OCI-LY3 (cell line): ENCODE results near the gene IRGC.
"Not testable (repeated sequence)": the region's sequence is repeated elsewhere in the genome, so short reads cannot be mapped to it uniquely, and the experiment has no call there.

Experiments
- H2AFZ ChIP-seq: fragments of 200-600, 300-600 bp; shearing (Covaris generic); 2 replicates; pipeline ENCODE4 v1.6.0; 2014; ENCODE audit warnings: antibody characterized with exemption, low read depth, low read length
- H3K27ac ChIP-seq: fragments of 200-600, 300-600 bp; sonication (generic); 2 replicates; pipeline ENCODE4 v1.5.1; 2014; ENCODE audit warnings: mild to moderate bottlenecking, low read length, moderate library complexity, mixed read lengths
- H3K27me3 ChIP-seq: fragments of 200-600, 300-600 bp; sonication (generic); 2 replicates; pipeline ENCODE4 v1.6.1; 2014; ENCODE audit warnings: low read depth, low read length, mixed read lengths
- H3K36me3 ChIP-seq: fragments of 200-600, 300-600 bp; sonication (generic); replicated peaks from 2 replicates; pipeline ENCODE3; 2014; ENCODE audit warnings: low read depth, low read length, mixed read lengths
- H3K4me1 ChIP-seq: fragments of 300-600, 200-600 bp; sonication (generic); 2 replicates; pipeline ENCODE4 v1.6.1; 2014; ENCODE audit warnings: low read length, mixed read lengths
- H3K4me2 ChIP-seq: fragments of 200-600, 300-600 bp; sonication (generic); 2 replicates; pipeline ENCODE4 v1.6.1; 2014; ENCODE audit warnings: low read length, mixed read lengths
- H3K4me3 ChIP-seq: fragments of 300-600, 200-600 bp; sonication (generic); 2 replicates; pipeline ENCODE4 v1.5.1; 2014; ENCODE audit warnings: antibody characterized with exemption, mild to moderate bottlenecking, low read length, moderate library complexity
- H3K79me2 ChIP-seq: fragments of 300-600, 200-600 bp; shearing (Covaris generic); 2 replicates; pipeline ENCODE4 v1.6.1; 2014; ENCODE audit warnings: mild to moderate bottlenecking, low read length, mixed read lengths
- H3K9ac ChIP-seq: fragments of 300-600, 200-600 bp; shearing (Covaris generic); 2 replicates; pipeline ENCODE4 v1.6.0; 2014; ENCODE audit warnings: mild to moderate bottlenecking, low read length, moderate library complexity
- H3K9me3 ChIP-seq: fragments of 200-600, 300-600 bp; shearing (Covaris generic); 2 replicates; pipeline ENCODE4 v1.6.1; 2014; ENCODE audit warnings: low read length, mixed read lengths; ENCODE audit not compliant: insufficient read depth
- H4K20me1 ChIP-seq: fragments of 200-600, 300-600 bp; sonication (generic); 2 replicates; pipeline ENCODE4 v1.6.1; 2016; ENCODE audit warnings: low read length, mixed read lengths; ENCODE audit not compliant: insufficient read depth
- EZH2phosphoT487 ChIP-seq: fragments of 200-600 bp; shearing (Covaris generic); IDR thresholded peaks from 2 replicates; pipeline ENCODE4 v1.6.1; 2018; ENCODE audit warnings: antibody characterized with exemption, mixed run types, low read depth
- TF ChIP-seq, protein P1 (sequence below): fragments of 200-600, 300-600 bp; sonication (generic); IDR thresholded peaks from 2 replicates; pipeline ENCODE4 v1.5.1; 2014; ENCODE audit warnings: antibody characterized with exemption, low read length, low read depth

IRGC gene

DNA sequence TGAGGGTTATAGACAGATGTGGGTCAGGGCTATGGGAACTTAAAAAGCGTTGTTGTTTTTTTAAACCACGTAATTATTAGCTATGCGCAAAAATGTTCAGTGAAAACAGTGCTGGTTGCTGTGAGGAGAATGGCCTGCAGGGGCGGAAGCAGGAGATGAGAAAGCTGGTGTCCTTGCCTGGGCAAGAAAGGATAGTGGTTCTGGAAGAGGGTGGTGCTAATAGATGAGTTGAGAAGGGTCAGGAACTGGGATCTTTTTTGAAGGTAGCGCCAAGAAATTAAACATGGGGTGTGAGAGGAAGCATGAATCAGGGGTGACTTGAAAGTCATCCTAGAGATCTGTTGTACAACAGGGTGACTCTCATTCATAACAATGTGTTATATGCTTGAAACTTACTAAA lies 43.6 kb downstream of the IRGC start:
- Histone ChIP-seq H3K27me3 (no peaks in the 10 kb centered on the region), H4K20me1 (no peaks in the 10 kb centered on the region), H3K9me3 (no peaks in the 10 kb centered on the region), H3K9ac (peak overlapping the region; percentile 32; the same call in 1 of the 2 replicates), H3K79me2 (peaks cover 15% of the 10 kb centered on the region), H2AFZ (no peak overlapping the region; the same call in 1 of the 2 replicates), H3K36me3 (peaks cover 26% of the 10 kb centered on the region), H3K4me3 (no peak overlapping the region), H3K27ac (peak overlapping the region; percentile 50), H3K4me2 (peak overlapping the region; percentile 25), H3K4me1 (peaks cover 58% of the 10 kb centered on the region)
- TF ChIP-seq, protein P1, sequence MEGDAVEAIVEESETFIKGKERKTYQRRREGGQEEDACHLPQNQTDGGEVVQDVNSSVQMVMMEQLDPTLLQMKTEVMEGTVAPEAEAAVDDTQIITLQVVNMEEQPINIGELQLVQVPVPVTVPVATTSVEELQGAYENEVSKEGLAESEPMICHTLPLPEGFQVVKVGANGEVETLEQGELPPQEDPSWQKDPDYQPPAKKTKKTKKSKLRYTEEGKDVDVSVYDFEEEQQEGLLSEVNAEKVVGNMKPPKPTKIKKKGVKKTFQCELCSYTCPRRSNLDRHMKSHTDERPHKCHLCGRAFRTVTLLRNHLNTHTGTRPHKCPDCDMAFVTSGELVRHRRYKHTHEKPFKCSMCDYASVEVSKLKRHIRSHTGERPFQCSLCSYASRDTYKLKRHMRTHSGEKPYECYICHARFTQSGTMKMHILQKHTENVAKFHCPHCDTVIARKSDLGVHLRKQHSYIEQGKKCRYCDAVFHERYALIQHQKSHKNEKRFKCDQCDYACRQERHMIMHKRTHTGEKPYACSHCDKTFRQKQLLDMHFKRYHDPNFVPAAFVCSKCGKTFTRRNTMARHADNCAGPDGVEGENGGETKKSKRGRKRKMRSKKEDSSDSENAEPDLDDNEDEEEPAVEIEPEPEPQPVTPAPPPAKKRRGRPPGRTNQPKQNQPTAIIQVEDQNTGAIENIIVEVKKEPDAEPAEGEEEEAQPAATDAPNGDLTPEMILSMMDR, result peak; percentile 44
- TF ChIP-seq EZH2phosphoT487, result no peak

DNA sequence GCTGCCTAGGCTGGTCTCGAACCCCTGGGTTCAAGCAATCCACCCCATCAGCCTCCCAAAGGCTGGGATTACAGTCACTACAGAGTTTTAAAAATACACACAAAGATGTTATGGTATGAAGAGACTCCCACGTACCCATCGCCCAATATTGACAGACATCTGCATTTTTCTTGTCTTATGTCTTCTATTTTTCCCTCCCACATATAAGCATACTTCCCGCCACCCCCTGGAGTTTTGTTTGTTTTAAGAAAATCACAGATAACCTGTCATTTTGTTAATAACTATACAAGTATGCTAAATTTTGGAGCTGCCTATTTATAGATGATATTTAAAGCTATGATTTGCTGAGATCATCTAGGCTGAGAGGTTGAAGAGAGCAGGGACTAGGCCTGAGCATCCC lies 45.1 kb downstream of the IRGC start:
- Histone ChIP-seq H3K9me3 (no peaks in the 10 kb centered on the region), H2AFZ (no peak overlapping the region), H3K36me3 (peaks cover 33% of the 10 kb centered on the region), H3K27ac (no peak overlapping the region), H3K9ac (no peak overlapping the region), H3K4me1 (peaks cover 65% of the 10 kb centered on the region), H3K27me3 (no peaks in the 10 kb centered on the region), H4K20me1 (no peaks in the 10 kb centered on the region), H3K4me2 (no peak overlapping the region), H3K4me3 (no peak overlapping the region), H3K79me2 (peaks cover 8% of the 10 kb centered on the region)
- TF ChIP-seq EZH2phosphoT487, result no peak
- TF ChIP-seq, protein P1, result no peak

DNA sequence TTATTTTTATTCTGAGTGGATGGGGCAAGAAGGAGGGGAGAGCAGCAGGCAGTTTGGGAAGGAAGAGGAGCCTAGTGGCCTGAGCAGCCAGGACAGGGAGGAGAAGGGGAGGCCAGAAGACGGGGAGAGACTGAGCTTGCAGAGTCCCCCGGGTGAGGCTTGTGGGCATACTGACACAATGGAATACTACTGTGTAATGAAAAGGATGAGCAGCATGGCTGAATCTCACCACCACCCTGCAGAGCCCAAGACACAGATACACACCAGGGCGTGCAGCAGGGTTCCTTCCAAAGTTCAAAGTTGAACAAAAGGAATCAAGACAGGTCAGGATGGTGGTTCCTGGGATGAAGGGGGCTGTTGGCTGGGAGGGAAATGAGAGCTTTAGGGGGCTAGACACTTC lies 46.9 kb downstream of the IRGC start:
- H3K79me2 ChIP-seq, result no peaks in the 10 kb centered on the region; the same call in 1 of the 2 replicates
- peaks cover 37% of the 10 kb centered on the region for H3K36me3 ChIP-seq
- no peak overlapping the region for H3K27ac ChIP-seq
- H3K4me1 ChIP-seq, result peaks cover 65% of the 10 kb centered on the region
- no peaks in the 10 kb centered on the region for H3K27me3 ChIP-seq
- TF ChIP-seq, protein P1, result no peak
- no peak for TF ChIP-seq EZH2phosphoT487
- no peaks in the 10 kb centered on the region for H4K20me1 ChIP-seq
- H3K9me3 ChIP-seq, result no peaks in the 10 kb centered on the region
- no peak overlapping the region for H3K9ac ChIP-seq
- H2AFZ ChIP-seq, result no peak overlapping the region
- no peak overlapping the region for H3K4me2 ChIP-seq
- no peak overlapping the region for H3K4me3 ChIP-seq

DNA sequence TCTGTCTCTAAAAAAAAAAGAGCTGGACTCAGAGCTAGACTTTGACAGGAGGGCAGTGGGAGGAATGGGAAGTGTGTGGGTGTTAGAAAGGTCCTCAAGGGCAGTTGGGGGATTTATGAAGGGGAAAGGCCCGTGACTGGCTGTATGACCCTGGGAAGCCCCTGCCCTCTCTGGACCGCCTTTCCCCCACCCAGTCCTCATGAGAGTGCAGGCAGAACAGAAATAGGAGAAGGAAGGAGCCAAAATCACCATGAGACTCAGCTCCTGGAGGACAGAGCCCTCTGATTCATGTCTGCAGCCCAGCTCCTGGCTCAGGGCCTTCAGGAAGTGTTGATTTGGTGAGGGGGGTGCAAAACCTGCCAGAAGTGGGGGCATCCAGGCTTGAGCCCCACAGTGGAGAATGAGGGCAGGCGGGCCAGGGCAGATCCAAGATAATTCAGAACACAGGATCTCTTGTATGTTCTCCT lies 47.6 kb downstream of the IRGC start:
- Histone ChIP-seq H4K20me1 (no peaks in the 10 kb centered on the region), H3K4me1 (peaks cover 62% of the 10 kb centered on the region), H2AFZ (no peak overlapping the region), H3K9me3 (no peaks in the 10 kb centered on the region), H3K79me2 (no peaks in the 10 kb centered on the region; the same call in 1 of the 2 replicates), H3K4me3 (no peak overlapping the region), H3K4me2 (peak overlapping the region; percentile 10; the same call in 1 of the 2 replicates), H3K27ac (peak overlapping the region; percentile 49), H3K9ac (peak overlapping the region; percentile 40; the same call in 1 of the 2 replicates), H3K36me3 (peaks cover 40% of the 10 kb centered on the region), H3K27me3 (no peaks in the 10 kb centered on the region)
- TF ChIP-seq, protein P1, result no peak
- no peak for TF ChIP-seq EZH2phosphoT487

DNA sequence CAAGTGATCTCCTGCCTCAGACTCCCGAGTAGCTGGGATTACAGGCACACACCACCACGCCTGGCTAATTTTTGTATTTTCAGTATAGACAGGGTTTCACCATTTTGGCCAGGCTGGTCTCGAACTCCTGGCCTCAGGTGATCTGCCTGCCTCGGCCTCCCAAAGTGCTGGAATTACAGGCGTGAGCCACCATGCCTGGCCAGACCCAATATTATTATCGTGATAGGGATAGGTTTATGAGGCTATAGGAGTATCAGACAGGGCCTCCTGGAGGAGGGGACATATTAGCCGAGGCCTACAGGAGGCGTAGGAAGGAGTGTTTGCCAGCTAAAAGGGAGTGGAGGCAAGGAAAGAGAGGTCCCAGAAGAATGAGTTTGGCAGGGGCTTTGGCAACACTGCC lies 48.8 kb downstream of the IRGC start:
- H3K4me2 ChIP-seq, result peak overlapping the region; percentile 95
- H3K79me2 ChIP-seq, H3K9me3 ChIP-seq, H3K27me3 ChIP-seq, H2AFZ ChIP-seq, H4K20me1 ChIP-seq: not testable (repeated sequence)
- H3K27ac ChIP-seq, result peak overlapping the region; percentile 97
- peak overlapping the region; percentile 5; the same call in 1 of the 2 replicates for H3K4me3 ChIP-seq
- peaks cover 52% of the 10 kb centered on the region for H3K36me3 ChIP-seq
- H3K4me1 ChIP-seq, result peaks cover 51% of the 10 kb centered on the region
- peak overlapping the region; percentile 64 for H3K9ac ChIP-seq
